ENCODE data around the gene MAB21L3.
A peak's percentile ranks its signal among the peaks of the same experiment; 100 is the strongest.

MAB21L3 gene

GRCh38 chr1:116110567-116111523 is at the start of gene MAB21L3:
TSS of gene MAB21L3 (plus strand) at chr1:116111399. CDS start at chr1:116112616, 1,217 bp downstream.
- DNase-seq, result no peak

GRCh38 chr1:116062201-116062600 is 49.0 kb upstream of the MAB21L3 start:
- peak; percentile 21 for DNase-seq

GRCh38 chr1:116064616-116065015 is 46.6 kb upstream of the MAB21L3 start:
- DNase-seq, result peak; percentile 75

GRCh38 chr1:116066868-116067565 is 44.2 kb upstream of the MAB21L3 start:
- peak; percentile 89 for DNase-seq

- peak; percentile 93 for DNase-seq
These were observed 43.7 kb upstream of the MAB21L3 start for GRCh38 chr1:116067566-116067890.

GRCh38 chr1:116075575-116075974 is 35.6 kb upstream of the MAB21L3 start:
- DNase-seq, result no peak

- DNase-seq, result peak; percentile 37
These were observed 35.2 kb upstream of the MAB21L3 start for GRCh38 chr1:116075990-116076389.

- peak; percentile 15 for DNase-seq
These were observed 34.4 kb upstream of the MAB21L3 start for GRCh38 chr1:116076831-116077230.

- no peak for DNase-seq
These were observed 32.4 kb upstream of the MAB21L3 start for GRCh38 chr1:116078699-116079223.

GRCh38 chr1:116087628-116088027 is 23.6 kb upstream of the MAB21L3 start:
- DNase-seq, result no peak

- no peak for DNase-seq
These were observed 21.3 kb upstream of the MAB21L3 start for GRCh38 chr1:116089870-116090269.

GRCh38 chr1:116091083-116091482 is 20.1 kb upstream of the MAB21L3 start:
- no peak for DNase-seq

- no peak for DNase-seq
These were observed 18.3 kb upstream of the MAB21L3 start for GRCh38 chr1:116092752-116093489.

- no peak for DNase-seq
These were observed 16.2 kb upstream of the MAB21L3 start for GRCh38 chr1:116095027-116095426.

GRCh38 chr1:116096013-116096618 is 15.1 kb upstream of the MAB21L3 start:
- no peak for DNase-seq

- DNase-seq, result no peak
These were observed 13.6 kb upstream of the MAB21L3 start for GRCh38 chr1:116097626-116098025.

GRCh38 chr1:116099379-116099778 is 11.8 kb upstream of the MAB21L3 start:
- no peak for DNase-seq

- DNase-seq, result no peak
These were observed 11.3 kb upstream of the MAB21L3 start for GRCh38 chr1:116099919-116100318.

- no peak for DNase-seq
These were observed 6.5 kb upstream of the MAB21L3 start for GRCh38 chr1:116104667-116105066.

- DNase-seq, result no peak
These were observed 5.2 kb upstream of the MAB21L3 start for GRCh38 chr1:116105996-116106395.

- no peak for DNase-seq
These were observed 4.6 kb upstream of the MAB21L3 start for GRCh38 chr1:116106646-116107045.

- peak; percentile 23 for DNase-seq
These were observed 3.8 kb upstream of the MAB21L3 start for GRCh38 chr1:116107371-116107770.

Data from fibroblast of skin of right quadriceps (primary cell).